T-helper 17 cell (primary cell): ENCODE measurements around the gene CYB5B. TPM values are rescaled to one million over a fixed set of nuclear protein-coding genes. Genes with fewer than 3 reads are reported as not detected.

Experiments
- ATAC-seq: fragments of 150-1000 bp; cut with Tn5 transposase; 2 replicates; pipeline ENCODE4 v1.10.0; 2021; ENCODE audit warnings: mild to moderate bottlenecking, moderate library complexity
- DNase-seq, 3 donors: peaks; one replicate each; pipeline versions ENCODE4 v3.0.0 to v3.0.0-alpha.2; 2020 to 2021
- H3K9me3 ChIP-seq: one replicate; pipeline ENCODE4 v1.7.0; 2013; ENCODE audit warnings: low read length, mild to moderate bottlenecking; ENCODE audit not compliant: control insufficient read depth, poor library complexity, severe bottlenecking
- H3K27ac Mint-ChIP-seq: one replicate; pipeline ENCODE4 v1.8.0; 2022; ENCODE audit warnings: mild to moderate bottlenecking, moderate library complexity, mixed read lengths
- H3K27me3 Mint-ChIP-seq: one replicate; pipeline ENCODE4 v1.8.0; 2022; ENCODE audit warnings: mixed read lengths
- H3K36me3 Mint-ChIP-seq: one replicate; pipeline ENCODE4 v1.8.0; 2022; ENCODE audit warnings: low read depth, mixed read lengths
- H3K4me1 Mint-ChIP-seq: one replicate; pipeline ENCODE4 v1.8.0; 2022; ENCODE audit warnings: mild to moderate bottlenecking, mixed read lengths
- H3K4me3 Mint-ChIP-seq: one replicate; pipeline ENCODE4 v1.8.0; 2022; ENCODE audit warnings: mild to moderate bottlenecking, moderate library complexity, mixed read lengths
- total RNA-seq, 4 donors: library from RNA in 2 of 4; stranded (reverse) in 2 of 4; gene quantifications; one replicate each; pipeline ENCODE4 v1.2.3 and lab custom pipeline; 2022 to 2026

The CYB5B gene
- total RNA-seq, 2 donors from 2014 or later = 32.8 to 42.4 TPM

- no peak overlapping the region for H3K4me3 Mint-ChIP-seq
- no peaks in the 10 kb centered on the region for H3K27me3 Mint-ChIP-seq
- no peaks in the 10 kb centered on the region for H3K9me3 ChIP-seq
- peaks cover 22% of the 10 kb centered on the region for H3K4me1 Mint-ChIP-seq
- ATAC-seq (no peak), DNase-seq (no peak)
- H3K36me3 Mint-ChIP-seq = peaks cover 2% of the 10 kb centered on the region
- H3K27ac Mint-ChIP-seq = peak overlapping the region; percentile 21
These were observed 43.2 kb downstream of the CYB5B start for GRCh38 chr16:69467531-69468204.

DNA sequence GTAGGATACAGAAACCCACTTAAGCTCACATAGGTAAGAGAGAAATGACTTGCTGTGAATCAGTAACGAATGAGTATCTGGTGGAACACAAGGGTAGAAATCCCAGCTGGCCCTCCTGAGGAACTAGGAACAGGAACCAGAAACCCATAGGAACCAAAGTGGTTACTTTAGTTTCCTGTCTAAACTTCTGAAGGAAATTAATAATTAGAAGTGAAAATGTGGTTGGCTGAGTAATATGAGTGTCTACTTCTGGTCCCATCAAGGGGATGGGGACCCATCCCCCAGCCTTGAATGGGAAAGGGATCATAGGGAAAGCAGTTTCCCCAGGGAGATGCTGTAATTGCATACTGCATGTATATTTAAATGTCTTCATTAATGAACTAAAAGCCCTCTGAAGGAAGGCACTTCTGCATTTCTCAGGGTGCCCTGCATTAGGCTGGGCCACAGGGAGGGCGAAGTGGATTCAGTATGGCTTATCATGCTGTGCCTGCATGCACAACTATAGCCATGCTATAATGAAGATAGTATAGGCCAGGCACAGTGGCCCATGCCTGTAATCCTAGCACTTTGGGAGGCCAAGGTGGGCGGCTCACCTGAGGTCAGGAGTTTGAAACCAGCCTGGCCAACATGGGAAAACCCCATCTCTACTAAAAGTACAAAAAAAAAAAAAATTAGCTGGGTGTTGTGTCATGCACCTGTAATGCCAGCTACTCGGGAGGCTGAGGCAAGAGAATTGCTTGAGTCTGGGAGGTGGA is 45.6 kb downstream of the CYB5B start:
- peaks cover 15% of the 10 kb centered on the region for H3K4me1 Mint-ChIP-seq
- no peak overlapping the region for H3K4me3 Mint-ChIP-seq
- ATAC-seq (peak; percentile 27), DNase-seq (no peak)
- H3K27ac Mint-ChIP-seq = no peak overlapping the region
- peaks cover 2% of the 10 kb centered on the region for H3K36me3 Mint-ChIP-seq
- no peaks in the 10 kb centered on the region for H3K27me3 Mint-ChIP-seq
- H3K9me3 ChIP-seq = no peaks in the 10 kb centered on the region

DNA sequence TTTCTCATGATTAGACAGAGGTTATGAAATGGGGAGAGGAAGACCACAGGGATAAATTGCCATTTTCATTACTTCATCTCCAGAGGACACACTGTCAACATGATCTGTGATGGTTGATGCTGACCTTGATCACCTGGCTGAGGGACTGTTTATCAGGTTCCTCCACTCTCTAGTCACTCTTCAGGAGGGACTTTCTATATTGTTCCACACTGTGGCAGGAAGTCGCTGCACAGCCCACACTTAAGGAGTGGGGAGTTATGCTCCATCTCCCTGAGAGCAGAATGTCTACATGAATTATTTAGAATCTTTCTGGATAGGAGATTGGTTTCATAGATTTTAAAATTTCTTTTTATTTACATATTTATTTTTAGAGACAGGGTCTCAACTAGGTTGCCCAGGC is 46.7 kb downstream of the CYB5B start:
- DNase-seq = no peak
- peaks cover 4% of the 10 kb centered on the region for H3K4me1 Mint-ChIP-seq

DNA sequence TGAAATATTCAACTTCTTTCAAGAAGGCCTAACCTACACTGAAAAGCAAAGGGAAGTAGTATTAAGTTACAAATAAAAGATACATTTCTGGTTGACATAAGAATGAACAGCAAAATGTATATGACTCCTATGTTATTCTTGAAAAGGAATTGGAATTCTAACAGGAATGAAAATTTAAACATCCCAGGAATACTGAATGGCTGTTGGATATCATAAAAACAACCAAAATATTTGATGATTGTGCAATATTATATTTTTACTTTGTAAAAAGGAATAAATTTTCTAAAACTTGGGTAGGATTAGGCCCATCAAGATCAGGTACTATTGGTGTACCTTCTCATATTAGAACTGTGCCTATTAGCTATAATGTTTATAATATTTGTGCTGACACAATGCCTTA is 50.0 kb downstream of the CYB5B start:
- ATAC-seq (no peak), DNase-seq (no peak)
- peaks cover 4% of the 10 kb centered on the region for H3K4me1 Mint-ChIP-seq
- H3K9me3 ChIP-seq = no peaks in the 10 kb centered on the region
- H3K27ac Mint-ChIP-seq = no peak overlapping the region
- no peak overlapping the region for H3K4me3 Mint-ChIP-seq
- no peaks in the 10 kb centered on the region for H3K27me3 Mint-ChIP-seq
- H3K36me3 Mint-ChIP-seq = no peaks in the 10 kb centered on the region

More for the DNA sequence above, 46.7 kb downstream of the CYB5B start:
- H3K4me3 Mint-ChIP-seq = no peak overlapping the region
- H3K9me3 ChIP-seq = no peaks in the 10 kb centered on the region
- peak; percentile 36 for ATAC-seq
- peak overlapping the region; percentile 37 for H3K27ac Mint-ChIP-seq
- peaks cover 2% of the 10 kb centered on the region for H3K36me3 Mint-ChIP-seq
- no peaks in the 10 kb centered on the region for H3K27me3 Mint-ChIP-seq

GRCh38 chr16:69476920-69477443 is 52.6 kb downstream of the CYB5B start:
- Mint-ChIP-seq H3K4me1 (no peaks in the 10 kb centered on the region), H3K27me3 (no peaks in the 10 kb centered on the region), H3K36me3 (no peaks in the 10 kb centered on the region), H3K4me3 (no peak overlapping the region), H3K27ac (no peak overlapping the region)
- ATAC-seq (no peak), DNase-seq (no peak)
- H3K9me3 ChIP-seq = no peaks in the 10 kb centered on the region

DNA sequence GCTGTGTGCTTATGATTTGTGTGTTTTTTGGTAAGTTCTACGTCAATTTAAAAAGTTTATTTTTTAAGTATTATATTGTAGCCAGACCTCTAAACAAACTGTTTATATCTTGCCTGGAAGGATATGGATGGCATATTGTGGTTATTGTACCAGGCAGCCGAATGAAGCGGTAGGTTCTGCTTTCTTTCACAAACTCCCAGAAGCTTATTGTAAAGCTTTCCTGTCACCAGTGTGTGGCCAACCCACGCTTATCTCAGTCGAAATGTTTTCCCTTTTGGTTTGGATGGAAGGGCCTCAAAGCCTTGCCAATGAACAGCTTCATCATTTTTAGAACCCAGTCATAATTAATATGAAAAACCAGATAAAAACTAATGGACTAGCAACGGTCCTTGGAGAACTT is 53.1 kb downstream of the CYB5B start:
- Mint-ChIP-seq H3K4me1 (no peaks in the 10 kb centered on the region), H3K4me3 (no peak overlapping the region), H3K36me3 (no peaks in the 10 kb centered on the region), H3K27me3 (no peaks in the 10 kb centered on the region), H3K27ac (no peak overlapping the region)
- ATAC-seq = no peak
- no peak for DNase-seq
- no peaks in the 10 kb centered on the region for H3K9me3 ChIP-seq

DNA sequence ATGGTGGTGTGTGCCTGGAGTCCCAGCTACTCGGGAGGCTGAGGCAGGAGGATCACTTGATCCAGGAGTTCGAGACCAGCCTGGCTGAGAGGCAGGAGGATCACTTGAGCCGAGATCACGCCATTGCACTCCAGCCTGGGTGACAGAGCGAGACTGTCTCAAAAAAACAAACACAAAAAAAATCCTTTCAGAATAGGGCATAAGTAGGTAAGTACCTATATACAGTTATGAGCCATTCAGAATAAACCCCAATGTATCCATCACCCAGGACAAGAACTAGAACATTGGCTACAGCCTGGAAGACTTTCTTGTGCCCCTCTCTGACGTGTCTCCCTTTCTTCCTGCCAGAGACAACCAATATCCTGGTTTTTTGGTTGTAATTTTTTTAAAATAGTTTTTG is 54.3 kb downstream of the CYB5B start:
- Mint-ChIP-seq H3K27ac (no peak overlapping the region), H3K36me3 (no peaks in the 10 kb centered on the region), H3K27me3 (no peaks in the 10 kb centered on the region), H3K4me1 (no peaks in the 10 kb centered on the region), H3K4me3 (no peak overlapping the region)
- H3K9me3 ChIP-seq = no peaks in the 10 kb centered on the region
- DNase-seq = no peak
- ATAC-seq = no peak

- no peak overlapping the region for H3K27ac Mint-ChIP-seq
- no peaks in the 10 kb centered on the region for H3K9me3 ChIP-seq
- no peaks in the 10 kb centered on the region for H3K4me1 Mint-ChIP-seq
- no peak for DNase-seq
- H3K4me3 Mint-ChIP-seq = no peak overlapping the region
- no peaks in the 10 kb centered on the region for H3K36me3 Mint-ChIP-seq
- no peaks in the 10 kb centered on the region for H3K27me3 Mint-ChIP-seq
- ATAC-seq = no peak
These were observed 55.4 kb downstream of the CYB5B start for GRCh38 chr16:69479775-69480174.

GRCh38 chr16:69481901-69482341 is 57.5 kb downstream of the CYB5B start:
- peaks cover 12% of the 10 kb centered on the region for H3K27me3 Mint-ChIP-seq
- DNase-seq (no peak), ATAC-seq (no peak)
- H3K27ac Mint-ChIP-seq = no peak overlapping the region
- peaks cover 2% of the 10 kb centered on the region for H3K4me1 Mint-ChIP-seq
- no peaks in the 10 kb centered on the region for H3K36me3 Mint-ChIP-seq
- H3K4me3 Mint-ChIP-seq = no peak overlapping the region
- H3K9me3 ChIP-seq = no peaks in the 10 kb centered on the region

DNA sequence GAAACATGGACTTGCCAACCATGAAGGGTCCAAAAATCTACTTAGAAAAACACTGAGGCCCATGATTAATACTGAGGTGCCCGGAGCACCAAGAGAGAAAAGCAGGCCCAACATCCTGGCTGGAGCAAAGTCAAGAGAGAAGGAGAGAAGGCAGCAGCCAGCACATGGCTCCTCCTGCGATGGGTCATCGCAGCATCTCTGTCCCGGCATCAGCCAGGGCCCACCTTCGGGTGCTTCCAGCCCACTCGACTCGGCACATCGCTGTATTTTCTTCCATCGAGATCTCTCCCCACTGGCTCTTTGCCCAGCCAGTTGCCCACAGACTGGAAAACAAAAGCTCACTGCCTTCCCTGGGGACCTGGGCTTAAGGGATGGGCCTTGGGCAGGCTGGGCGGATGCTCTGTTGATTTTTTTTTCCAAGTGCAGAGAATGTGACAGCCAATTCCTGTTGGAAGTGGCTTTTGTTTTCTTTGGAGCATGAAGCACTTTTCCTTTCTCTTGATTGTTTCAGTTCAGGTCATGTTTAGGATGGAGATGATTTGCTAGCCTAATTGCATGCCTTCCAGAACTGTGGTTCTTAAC is 58.1 kb downstream of the CYB5B start:
- H3K4me1 Mint-ChIP-seq = peaks cover 2% of the 10 kb centered on the region
- no peak overlapping the region for H3K4me3 Mint-ChIP-seq
- peaks cover 12% of the 10 kb centered on the region for H3K27me3 Mint-ChIP-seq
- ATAC-seq (no peak), DNase-seq (no peak)
- no peak overlapping the region for H3K27ac Mint-ChIP-seq
- no peaks in the 10 kb centered on the region for H3K36me3 Mint-ChIP-seq
- no peaks in the 10 kb centered on the region for H3K9me3 ChIP-seq

- H3K9me3 ChIP-seq = no peaks in the 10 kb centered on the region
- ATAC-seq (no peak), DNase-seq (no peak)
- Mint-ChIP-seq H3K4me3 (no peak overlapping the region), H3K4me1 (peaks cover 2% of the 10 kb centered on the region), H3K27me3 (peaks cover 12% of the 10 kb centered on the region), H3K36me3 (no peaks in the 10 kb centered on the region), H3K27ac (no peak overlapping the region)
These were observed 59.2 kb downstream of the CYB5B start for GRCh38 chr16:69483611-69484010.

GRCh38 chr16:69485361-69485760 is 60.9 kb downstream of the CYB5B start:
- Mint-ChIP-seq H3K27me3 (peaks cover 12% of the 10 kb centered on the region), H3K27ac (no peak overlapping the region), H3K4me1 (peaks cover 2% of the 10 kb centered on the region), H3K4me3 (no peak overlapping the region), H3K36me3 (no peaks in the 10 kb centered on the region)
- no peak for ATAC-seq
- no peak for DNase-seq
- no peaks in the 10 kb centered on the region for H3K9me3 ChIP-seq

GRCh38 chr16:69485816-69486215 is 61.4 kb downstream of the CYB5B start:
- Mint-ChIP-seq H3K36me3 (no peaks in the 10 kb centered on the region), H3K27ac (no peak overlapping the region), H3K27me3 (peaks cover 12% of the 10 kb centered on the region), H3K4me1 (peaks cover 2% of the 10 kb centered on the region), H3K4me3 (peak overlapping the region; percentile 31)
- DNase-seq = no peak
- H3K9me3 ChIP-seq = no peaks in the 10 kb centered on the region
- ATAC-seq = no peak
